Transverse colon (tissue), 4 donors: Measurements from ENCODE around the gene FRMD3.

Source experiments
- POLR2AphosphoS5 ChIP-seq, 3 donors: sonication (generic); formaldehyde crosslinking; IDR thresholded peaks; one replicate each; pipeline ENCODE4 v1.6.1; 2016; ENCODE audit warnings: antibody characterized with exemption in 3 of 3
- TF ChIP-seq, protein P1 (sequence below), 5 experiments: fragments of 200-600 bp in 3 of 5; fragments of 450-650 bp in 2 of 5; sonication (generic) in 3 of 5; IDR thresholded peaks; 1 replicate in 2 of 5; 2 replicates in 3 of 5; pipeline ENCODE4 v1.5.1; 2016 to 2017; ENCODE audit warnings: antibody characterized with exemption in 5 of 5, inconsistent platforms in 3 of 5, mild to moderate bottlenecking in 2 of 5, moderate library complexity in 1 of 5

DNA sequence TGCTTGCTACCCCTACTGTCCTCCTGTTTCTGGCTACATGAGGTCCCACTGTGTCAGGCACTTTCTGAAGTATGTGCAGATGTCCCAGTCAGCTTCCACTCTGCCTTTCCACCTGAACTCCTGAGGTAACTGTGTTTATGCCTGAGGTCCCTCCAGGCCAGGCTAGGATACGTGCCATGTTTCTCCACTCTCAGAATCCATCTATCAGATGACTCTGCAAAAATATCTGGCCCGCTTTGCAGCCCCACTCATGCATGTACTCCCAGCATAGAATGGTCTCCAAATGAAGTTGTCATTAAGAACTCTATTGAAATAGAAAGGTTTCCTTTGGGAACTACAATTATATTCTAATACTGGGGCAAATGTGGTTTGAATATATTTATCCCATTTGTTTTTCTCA lies 243.4 kb downstream of the FRMD3 start:
- TF ChIP-seq, protein P1, sequence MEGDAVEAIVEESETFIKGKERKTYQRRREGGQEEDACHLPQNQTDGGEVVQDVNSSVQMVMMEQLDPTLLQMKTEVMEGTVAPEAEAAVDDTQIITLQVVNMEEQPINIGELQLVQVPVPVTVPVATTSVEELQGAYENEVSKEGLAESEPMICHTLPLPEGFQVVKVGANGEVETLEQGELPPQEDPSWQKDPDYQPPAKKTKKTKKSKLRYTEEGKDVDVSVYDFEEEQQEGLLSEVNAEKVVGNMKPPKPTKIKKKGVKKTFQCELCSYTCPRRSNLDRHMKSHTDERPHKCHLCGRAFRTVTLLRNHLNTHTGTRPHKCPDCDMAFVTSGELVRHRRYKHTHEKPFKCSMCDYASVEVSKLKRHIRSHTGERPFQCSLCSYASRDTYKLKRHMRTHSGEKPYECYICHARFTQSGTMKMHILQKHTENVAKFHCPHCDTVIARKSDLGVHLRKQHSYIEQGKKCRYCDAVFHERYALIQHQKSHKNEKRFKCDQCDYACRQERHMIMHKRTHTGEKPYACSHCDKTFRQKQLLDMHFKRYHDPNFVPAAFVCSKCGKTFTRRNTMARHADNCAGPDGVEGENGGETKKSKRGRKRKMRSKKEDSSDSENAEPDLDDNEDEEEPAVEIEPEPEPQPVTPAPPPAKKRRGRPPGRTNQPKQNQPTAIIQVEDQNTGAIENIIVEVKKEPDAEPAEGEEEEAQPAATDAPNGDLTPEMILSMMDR (IDR thresholded peaks at IDR 0.05), result no peak
- TF ChIP-seq POLR2AphosphoS5 (IDR thresholded peaks at IDR 0.05), result no peak
